Uterus (tissue), 4 donors: ENCODE measurements around the gene COG2. TPM values are rescaled to one million over a fixed set of nuclear protein-coding genes. Genes with fewer than 3 reads are reported as not detected.

ENCODE experiments used
- DNase-seq, 2 donors: peaks; one replicate each; pipeline ENCODE4 v3.0.0-alpha.2; 2019 to 2020
- H3K27ac ChIP-seq, 2 donors: fragments of 200-600 bp; sonication (generic); 1 replicate in 1 of 2; 2 replicates in 1 of 2; pipeline ENCODE4 v1.5.1; 2016 to 2018
- H3K27me3 ChIP-seq, 2 donors: fragments of 200-600 bp; sonication (generic); one replicate each; pipeline ENCODE4 v1.5.1; 2018 to 2019; ENCODE audit warnings: control low read depth in 1 of 2
- H3K36me3 ChIP-seq, 2 donors: fragments of 200-600 bp; sonication (generic); one replicate each; pipeline ENCODE4 v1.5.1; 2019; ENCODE audit warnings: control low read depth in 1 of 2
- H3K4me1 ChIP-seq, 2 donors: fragments of 200-600 bp; sonication (generic); one replicate each; pipeline ENCODE4 v1.5.1; 2018 to 2019; ENCODE audit warnings: control low read depth in 1 of 2
- H3K4me3 ChIP-seq, 2 donors: fragments of 200-600 bp; sonication (generic); 1 replicate in 1 of 2; 2 replicates in 1 of 2; pipeline ENCODE4 v1.5.1; 2018 to 2019; ENCODE audit warnings: mild to moderate bottlenecking in 1 of 2
- H3K9me3 ChIP-seq, 2 donors: fragments of 200-600 bp; sonication (generic); one replicate each; pipeline ENCODE4 v1.5.1; 2019; ENCODE audit warnings: control low read depth in 1 of 2
- CTCF ChIP-seq, 4 experiments: fragments of 200-600 bp in 2 of 4; fragments of 450-650 bp in 2 of 4; sonication (generic) in 2 of 4; IDR thresholded peaks; one replicate each; pipeline ENCODE4 v1.5.1; 2016 to 2019; ENCODE audit warnings: antibody characterized with exemption in 4 of 4, mild to moderate bottlenecking in 2 of 4, moderate library complexity in 1 of 4
- POLR2A ChIP-seq, 2 donors: fragments of 450-650 bp; IDR thresholded peaks; one replicate each; pipeline ENCODE4 v1.6.1; 2016; ENCODE audit warnings: antibody characterized with exemption in 2 of 2, mild to moderate bottlenecking in 1 of 2, moderate library complexity in 1 of 2
- intact Hi-C: fragments of 100-400 bp; cut with DNase I; formaldehyde crosslinking; loops from one replicate; pipeline ENCODE4 v1.15.1; 2023; ENCODE audit warnings: low total_unique reads
- total RNA-seq, 4 donors: library from RNA; depleted of rRNA in 3 of 4; stranded (reverse); fragments of >200 nt in 3 of 4; gene quantifications; one replicate each; pipeline versions ENCODE4 v1.1.0 to v1.2.4, GENCODE V29; 2014 to 2023
- donor health status: DM: yes; HTN: yes; CAD: no.

The COG2 gene
- total RNA-seq, 4 donors from 2014 or later: 10.0 to 32.3 (median 18.5) TPM

- DNase-seq: no peak
- TF ChIP-seq POLR2A (IDR thresholded peaks at IDR 0.05) (no peak), CTCF (IDR thresholded peaks at IDR 0.05) (no peak)
- Histone ChIP-seq H3K4me1 (no peaks in the 10 kb centered on the region), H3K27ac (no peak overlapping the region), H3K36me3 (no peaks in the 10 kb centered on the region), H3K27me3 (no peaks in the 10 kb centered on the region), H3K9me3 (no peaks in the 10 kb centered on the region), H3K4me3 (no peak overlapping the region)
- intact Hi-C loops: no loop called here
These were observed 63.2 kb downstream of the COG2 start for GRCh38 chr1:230705289-230706019.

GRCh38 chr1:230706020-230706699 lies 63.9 kb downstream of the COG2 start:
- H3K4me3 ChIP-seq: no peak overlapping the region
- no peaks in the 10 kb centered on the region for H3K4me1 ChIP-seq
- no peak overlapping the region for H3K27ac ChIP-seq
- intact Hi-C loops: no loop called here
- H3K27me3 ChIP-seq: no peaks in the 10 kb centered on the region
- no peak for TF ChIP-seq POLR2A (IDR thresholded peaks at IDR 0.05)
- TF ChIP-seq CTCF (IDR thresholded peaks at IDR 0.05): no peak
- no peaks in the 10 kb centered on the region for H3K36me3 ChIP-seq
- no peaks in the 10 kb centered on the region for H3K9me3 ChIP-seq
- no peak for DNase-seq

- TF ChIP-seq POLR2A (IDR thresholded peaks at IDR 0.05) (no peak), CTCF (IDR thresholded peaks at IDR 0.05) (no peak)
- H3K4me3 ChIP-seq: no peak overlapping the region
- DNase-seq: no peak
These were observed 64.8 kb downstream of the COG2 start for GRCh38 chr1:230706887-230707731.

GRCh38 chr1:230707732-230708630 lies 65.7 kb downstream of the COG2 start:
- Histone ChIP-seq H3K36me3 (no peaks in the 10 kb centered on the region), H3K4me3 (no peak overlapping the region), H3K27ac (no peak overlapping the region), H3K9me3 (no peaks in the 10 kb centered on the region), H3K27me3 (no peaks in the 10 kb centered on the region), H3K4me1 (no peaks in the 10 kb centered on the region)
- no peak for DNase-seq
- no peak for TF ChIP-seq POLR2A (IDR thresholded peaks at IDR 0.05)
- TF ChIP-seq CTCF (IDR thresholded peaks at IDR 0.05): no peak
- intact Hi-C loops: no loop called here

More at GRCh38 chr1:230706887-230707731, 64.8 kb downstream of the COG2 start:
- Histone ChIP-seq H3K27me3 (no peaks in the 10 kb centered on the region), H3K4me1 (no peaks in the 10 kb centered on the region), H3K36me3 (no peaks in the 10 kb centered on the region), H3K9me3 (no peaks in the 10 kb centered on the region), H3K27ac (no peak overlapping the region)
- intact Hi-C loops: no loop called here
